Esophagus mucosa (tissue), 1 donor: ENCODE results near the gene COG6. TPM values are rescaled to one million over a fixed set of nuclear protein-coding genes. Genes with fewer than 3 reads are reported as not detected.

Source experiments
- ATAC-seq: fragments of 200-7000 bp; cut with Tn5 transposase; one replicate; pipeline ENCODE4 v1.9.1; 2020
- total RNA-seq: library from RNA; stranded (reverse); gene quantifications from one replicate; pipeline ENCODE4 v1.2.4, GENCODE V29; 2023
- donor health status: DM: yes; HTN: yes; CAD: no.

COG6 gene
- total RNA-seq, 1 donor from 2014 or later: 21.8 TPM

GRCh38 chr13:39682310-39682709 lies 26.8 kb downstream of the COG6 start:
- ATAC-seq: no peak

GRCh38 chr13:39682788-39683187 lies 27.3 kb downstream of the COG6 start:
- no peak for ATAC-seq

GRCh38 chr13:39684531-39685137 lies 29.2 kb downstream of the COG6 start:
- ATAC-seq: peak; percentile 43

GRCh38 chr13:39685652-39686051 lies 30.2 kb downstream of the COG6 start:
- no peak for ATAC-seq

- no peak for ATAC-seq
Measured at GRCh38 chr13:39688278-39688677, 32.8 kb downstream of the COG6 start.

GRCh38 chr13:39688699-39689405 lies 33.4 kb downstream of the COG6 start:
- ATAC-seq: no peak

GRCh38 chr13:39692660-39693438 lies 37.4 kb downstream of the COG6 start:
- ATAC-seq: no peak

- no peak for ATAC-seq
Measured at GRCh38 chr13:39699274-39699673, 43.8 kb downstream of the COG6 start.

GRCh38 chr13:39712626-39713025 lies 57.2 kb downstream of the COG6 start:
- peak; percentile 63 for ATAC-seq

- ATAC-seq: no peak
Measured at GRCh38 chr13:39729156-39729555, 73.7 kb downstream of the COG6 start.

GRCh38 chr13:39734952-39735351 lies 79.5 kb downstream of the COG6 start:
- no peak for ATAC-seq

GRCh38 chr13:39737047-39737446 lies 81.6 kb downstream of the COG6 start:
- no peak for ATAC-seq

- ATAC-seq: no peak
Measured at GRCh38 chr13:39740761-39741160, 85.3 kb downstream of the COG6 start.

- ATAC-seq: no peak
Measured at GRCh38 chr13:39748961-39749360, 93.5 kb downstream of the COG6 start.

GRCh38 chr13:39749528-39749927 lies 94.1 kb downstream of the COG6 start:
- ATAC-seq: no peak

GRCh38 chr13:39751805-39752204 lies 96.3 kb downstream of the COG6 start:
- no peak for ATAC-seq

- no peak for ATAC-seq
Measured at GRCh38 chr13:39760521-39760920, 105.1 kb downstream of the COG6 start.

GRCh38 chr13:39765801-39766463 lies 110.5 kb downstream of the COG6 start:
- ATAC-seq: peak; percentile 87

- ATAC-seq: peak; percentile 69
Measured at GRCh38 chr13:39766464-39767158, 111.1 kb downstream of the COG6 start.

GRCh38 chr13:39767791-39768517 lies 112.5 kb downstream of the COG6 start:
- no peak for ATAC-seq

- ATAC-seq: peak; percentile 75
Measured at GRCh38 chr13:39768962-39769361, 113.5 kb downstream of the COG6 start.
